LNCAP (cell line): Measurements from ENCODE around the gene NDUFV2.

Experiments
- TF ChIP-seq, protein P1 (sequence below): fragments of 450-650 bp; IDR thresholded peaks from 2 replicates; pipeline ENCODE4 v1.5.1; 2017; ENCODE audit warnings: mild to moderate bottlenecking

Gene NDUFV2

DNA sequence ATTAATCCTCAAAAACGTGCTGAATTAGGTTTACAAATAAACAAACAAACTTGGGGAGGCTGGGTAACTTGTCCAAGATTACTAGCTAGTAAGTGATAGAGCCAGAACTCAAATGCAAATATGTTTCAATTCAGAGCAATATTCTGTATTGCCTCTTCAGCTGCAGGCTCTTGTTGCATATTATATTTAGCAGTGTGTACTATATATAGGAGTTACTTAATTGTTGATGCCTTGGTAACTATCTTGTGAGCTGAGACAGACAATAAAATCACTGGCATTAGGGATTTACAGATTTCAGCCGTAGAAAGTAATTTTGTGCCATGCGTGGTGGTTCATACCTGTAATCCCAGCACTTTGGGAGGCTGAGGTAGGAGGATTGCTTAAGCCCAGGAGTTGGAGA, 23.8 kb downstream of the NDUFV2 start:
- TF ChIP-seq, protein P1, sequence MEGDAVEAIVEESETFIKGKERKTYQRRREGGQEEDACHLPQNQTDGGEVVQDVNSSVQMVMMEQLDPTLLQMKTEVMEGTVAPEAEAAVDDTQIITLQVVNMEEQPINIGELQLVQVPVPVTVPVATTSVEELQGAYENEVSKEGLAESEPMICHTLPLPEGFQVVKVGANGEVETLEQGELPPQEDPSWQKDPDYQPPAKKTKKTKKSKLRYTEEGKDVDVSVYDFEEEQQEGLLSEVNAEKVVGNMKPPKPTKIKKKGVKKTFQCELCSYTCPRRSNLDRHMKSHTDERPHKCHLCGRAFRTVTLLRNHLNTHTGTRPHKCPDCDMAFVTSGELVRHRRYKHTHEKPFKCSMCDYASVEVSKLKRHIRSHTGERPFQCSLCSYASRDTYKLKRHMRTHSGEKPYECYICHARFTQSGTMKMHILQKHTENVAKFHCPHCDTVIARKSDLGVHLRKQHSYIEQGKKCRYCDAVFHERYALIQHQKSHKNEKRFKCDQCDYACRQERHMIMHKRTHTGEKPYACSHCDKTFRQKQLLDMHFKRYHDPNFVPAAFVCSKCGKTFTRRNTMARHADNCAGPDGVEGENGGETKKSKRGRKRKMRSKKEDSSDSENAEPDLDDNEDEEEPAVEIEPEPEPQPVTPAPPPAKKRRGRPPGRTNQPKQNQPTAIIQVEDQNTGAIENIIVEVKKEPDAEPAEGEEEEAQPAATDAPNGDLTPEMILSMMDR: no peak

DNA sequence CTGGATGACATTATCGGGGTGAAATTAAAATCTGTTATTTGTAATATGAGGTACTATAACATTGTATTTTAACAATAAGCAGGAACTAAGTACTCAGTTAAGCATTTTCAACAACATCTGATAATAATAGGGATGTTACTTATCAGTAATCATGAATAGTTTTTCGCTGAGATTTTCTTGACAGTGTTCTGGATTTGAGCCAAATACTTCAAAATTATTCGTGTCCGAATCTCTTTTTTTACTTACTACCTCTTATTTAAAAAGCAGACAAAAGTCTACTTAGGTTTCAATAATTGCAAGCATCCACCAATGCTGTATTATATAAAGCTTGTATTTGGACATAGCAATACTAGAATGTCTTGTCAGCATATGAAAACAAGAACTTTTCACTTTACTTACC, 27.7 kb downstream of the NDUFV2 start:
- TF ChIP-seq, protein P1: no peak

DNA sequence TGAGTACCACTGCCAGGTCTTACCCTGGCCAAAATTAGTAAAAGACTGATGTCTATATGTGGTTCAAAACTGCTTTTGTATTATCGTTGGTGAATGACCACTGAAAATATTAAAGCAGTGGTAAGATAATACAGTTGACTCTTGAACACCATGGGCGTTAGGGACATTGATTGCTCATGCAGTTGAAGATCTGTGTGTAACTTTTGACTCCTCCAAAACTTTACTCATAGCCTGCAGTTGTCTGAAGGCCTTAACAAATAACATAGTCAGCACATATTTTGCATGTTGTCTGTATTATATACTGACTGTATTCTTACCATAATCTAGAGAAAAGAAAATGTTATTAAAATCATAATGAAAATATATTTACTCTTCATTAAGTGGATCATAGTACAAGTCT, 28.3 kb downstream of the NDUFV2 start:
- TF ChIP-seq, protein P1: no peak

DNA sequence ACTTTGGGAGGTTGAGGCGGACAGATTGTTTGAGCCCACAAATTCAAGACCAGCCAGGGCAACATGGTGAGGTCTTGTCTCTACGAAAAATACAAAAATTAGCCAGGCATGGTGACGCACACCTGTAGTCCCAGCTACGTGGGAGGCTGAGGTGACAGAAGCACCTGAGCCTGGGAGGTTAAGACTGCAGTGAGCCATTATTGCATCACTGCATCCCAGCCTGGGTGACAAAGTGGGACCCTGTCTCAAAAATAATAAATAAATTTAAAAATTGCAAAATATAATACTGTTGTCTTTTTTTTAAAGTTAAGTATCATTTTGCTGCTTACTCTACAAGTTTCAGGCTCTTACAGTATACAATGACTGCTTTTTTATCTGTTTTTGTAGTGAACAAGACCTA, 30.1 kb downstream of the NDUFV2 start:
- TF ChIP-seq, protein P1: no peak

DNA sequence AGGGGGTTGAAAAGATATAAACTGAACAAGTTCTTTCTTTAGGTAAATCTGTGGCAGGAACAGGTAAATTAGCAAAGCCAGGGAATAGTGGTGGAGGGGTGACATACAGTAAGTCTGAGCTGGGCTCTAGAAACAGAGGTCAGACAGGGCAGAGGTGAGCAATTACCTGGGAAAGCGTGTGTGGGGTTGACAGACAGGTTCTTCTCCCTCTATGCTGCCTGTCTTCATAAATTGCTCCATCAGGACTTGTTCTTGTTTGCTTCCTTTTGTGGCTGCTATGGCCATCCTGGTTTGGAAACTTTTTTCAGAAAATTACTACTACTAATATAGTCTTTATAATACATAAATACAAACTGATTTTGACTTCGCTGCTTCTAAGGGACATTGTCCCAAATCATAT, 30.7 kb downstream of the NDUFV2 start:
- TF ChIP-seq, protein P1: no peak

DNA sequence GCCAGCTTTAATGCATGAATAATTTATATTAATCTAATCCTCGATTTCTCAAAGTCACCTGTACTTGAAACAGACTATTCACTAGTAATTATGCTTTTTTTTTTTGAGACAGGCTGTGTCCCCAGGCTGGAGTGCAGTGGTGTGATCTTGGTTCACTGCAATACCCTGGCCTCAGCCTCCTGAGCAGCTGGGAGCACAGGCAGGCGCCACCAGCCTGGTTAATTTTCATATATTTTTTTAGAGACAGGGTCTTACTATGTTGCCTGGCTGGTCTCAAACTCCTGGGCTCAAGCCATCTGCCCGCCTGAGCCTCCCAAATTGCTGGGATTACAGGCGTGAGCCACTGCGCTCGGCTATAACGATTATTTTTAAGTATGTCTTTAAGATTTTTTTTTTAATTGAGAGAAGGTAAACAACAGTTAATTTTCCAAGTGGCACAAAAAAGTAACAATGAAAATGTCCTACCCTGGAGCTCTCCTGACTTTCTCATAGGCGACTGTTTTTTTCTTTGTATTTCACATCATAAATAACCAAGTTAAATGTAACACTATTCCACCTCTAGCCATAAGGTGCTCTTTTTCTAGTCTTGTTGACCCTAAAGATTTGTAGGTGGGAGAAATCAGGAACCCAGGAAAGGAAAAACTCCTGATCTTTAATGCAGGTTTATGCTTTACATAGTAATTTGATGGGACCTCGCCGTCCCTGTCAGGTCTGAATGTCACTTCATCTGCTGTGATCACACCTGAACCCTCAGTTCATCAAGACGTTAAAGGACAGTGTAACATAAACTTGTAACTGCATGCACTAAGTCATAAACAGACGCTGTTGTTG, 32.8 kb downstream of the NDUFV2 start:
- TF ChIP-seq, protein P1: no peak

DNA sequence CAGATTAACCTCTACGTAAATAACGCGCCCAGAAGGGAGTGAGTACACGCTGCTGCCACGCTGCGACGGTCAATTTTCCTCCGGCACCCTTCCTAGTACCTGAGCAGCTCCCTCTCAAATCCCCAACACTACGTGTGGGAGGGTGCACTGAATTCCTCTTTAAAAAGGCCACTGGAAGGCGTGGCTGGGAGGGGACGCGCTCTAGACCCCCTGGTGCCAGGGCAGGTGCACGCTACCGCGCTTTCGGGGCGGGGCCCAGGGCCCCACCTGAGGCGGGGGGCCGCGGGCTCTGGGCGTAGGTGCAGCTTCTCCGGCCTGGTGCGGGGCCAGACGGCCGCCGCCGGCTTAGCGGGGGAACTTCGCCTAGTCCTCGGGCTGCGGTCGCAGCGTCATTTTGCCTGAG, 33.4 kb downstream of the NDUFV2 start:
- TF ChIP-seq, protein P1: no peak
